ENCODE measurements around the gene LZTFL1.

LZTFL1 gene

DNA sequence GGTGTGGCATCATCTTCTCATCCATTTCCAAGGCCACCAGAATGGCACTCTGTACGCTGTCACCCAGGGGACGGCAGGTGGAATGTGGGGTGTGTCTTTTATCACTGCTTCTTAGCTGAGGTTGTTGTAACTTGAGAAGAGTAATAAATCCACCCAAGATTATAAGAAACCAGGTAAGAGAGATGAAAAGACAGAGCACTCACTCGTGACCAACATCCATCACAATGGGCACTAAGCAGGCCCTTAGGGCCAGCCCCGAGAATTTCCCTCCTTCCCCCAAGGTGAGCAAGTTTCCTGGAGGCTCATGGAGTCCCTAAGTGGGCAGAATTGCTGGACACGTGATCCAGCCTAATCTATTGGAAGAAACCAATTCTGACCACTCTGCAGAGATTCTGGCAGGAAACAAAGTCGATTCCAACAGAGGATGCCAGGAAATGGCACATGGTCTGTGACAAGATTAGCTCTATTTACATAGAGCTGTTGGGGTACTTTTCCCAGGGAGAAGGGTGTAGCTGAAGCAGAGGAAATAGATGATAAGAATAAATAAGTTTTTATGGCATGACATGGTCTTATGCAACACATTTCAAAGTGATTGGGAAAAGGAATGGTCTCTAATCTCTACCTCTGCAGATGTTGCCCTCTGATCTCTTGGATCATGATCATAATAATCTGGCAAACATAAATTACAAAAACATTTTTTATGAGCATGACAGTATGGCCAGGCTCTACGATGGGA is 68.0 kb downstream of the LZTFL1 start:
- no peak overlapping the region for H3K9ac ChIP-seq (ENCODE audit: low read length in 5 of 5)
- no peak overlapping the region for H3K4me3 ChIP-seq (ENCODE audit: low read depth in 1 of 5, low read length in 5 of 5)
- H3K36me3 ChIP-seq (ENCODE audit: control insufficient read depth in 5 of 5, insufficient read depth in 5 of 5, low read length in 5 of 5): no peaks in the 10 kb centered on the region
- H3K27me3 ChIP-seq (ENCODE audit: control insufficient read depth in 5 of 5, insufficient read depth in 4 of 5, low read length in 5 of 5): peaks cover 0 to 13% (median 9%) of the 10 kb centered on the region in 5 donors
- H3K27ac ChIP-seq (ENCODE audit: low read depth, low read length): no peak overlapping the region
- H3K9me3 ChIP-seq (ENCODE audit: control insufficient read depth in 5 of 5, low read length in 5 of 5): no peaks in the 10 kb centered on the region
- no peaks in the 10 kb centered on the region for H3K4me1 ChIP-seq (ENCODE audit: control insufficient read depth in 5 of 5, insufficient read depth in 5 of 5, low read length in 5 of 5)
